VCaP (cell line): ENCODE data around the gene DPF3.

Experiments used
- H3K27ac ChIP-seq: fragments of 450-650 bp; 2 replicates; pipeline ENCODE4 v1.5.1; 2017
- CTCF ChIP-seq: fragments of 450-650 bp; conservative IDR thresholded peaks from 2 replicates; pipeline ENCODE4 v1.5.1; 2017; ENCODE audit warnings: mild to moderate bottlenecking, moderate library complexity

DPF3 gene

GRCh38 chr14:72864712-72865365 is 29.1 kb downstream of the DPF3 start:
- H3K27ac ChIP-seq, result no peak overlapping the region
- TF ChIP-seq CTCF, result no peak

GRCh38 chr14:72863216-72864006 is 30.5 kb downstream of the DPF3 start:
- TF ChIP-seq CTCF, result no peak
- H3K27ac ChIP-seq, result no peak overlapping the region

GRCh38 chr14:72856530-72857266 is 37.2 kb downstream of the DPF3 start:
- H3K27ac ChIP-seq, result no peak overlapping the region
- TF ChIP-seq CTCF, result no peak

- no peak for TF ChIP-seq CTCF
- H3K27ac ChIP-seq, result no peak overlapping the region
These were observed 38.0 kb downstream of the DPF3 start for GRCh38 chr14:72855913-72856312.

- TF ChIP-seq CTCF, result no peak
- no peak overlapping the region for H3K27ac ChIP-seq
These were observed 41.7 kb downstream of the DPF3 start for GRCh38 chr14:72852194-72852593.

GRCh38 chr14:72851635-72852034 is 42.3 kb downstream of the DPF3 start:
- H3K27ac ChIP-seq, result no peak overlapping the region

More at GRCh38 chr14:72851635-72852034, 42.3 kb downstream of the DPF3 start:
- no peak for TF ChIP-seq CTCF
